ENCODE results near the gene BTNL2.
"Not testable (repeated sequence)": the region's sequence is repeated elsewhere in the genome, so short reads cannot be mapped to it uniquely, and the experiment has no call there.

Gene BTNL2, protein sequence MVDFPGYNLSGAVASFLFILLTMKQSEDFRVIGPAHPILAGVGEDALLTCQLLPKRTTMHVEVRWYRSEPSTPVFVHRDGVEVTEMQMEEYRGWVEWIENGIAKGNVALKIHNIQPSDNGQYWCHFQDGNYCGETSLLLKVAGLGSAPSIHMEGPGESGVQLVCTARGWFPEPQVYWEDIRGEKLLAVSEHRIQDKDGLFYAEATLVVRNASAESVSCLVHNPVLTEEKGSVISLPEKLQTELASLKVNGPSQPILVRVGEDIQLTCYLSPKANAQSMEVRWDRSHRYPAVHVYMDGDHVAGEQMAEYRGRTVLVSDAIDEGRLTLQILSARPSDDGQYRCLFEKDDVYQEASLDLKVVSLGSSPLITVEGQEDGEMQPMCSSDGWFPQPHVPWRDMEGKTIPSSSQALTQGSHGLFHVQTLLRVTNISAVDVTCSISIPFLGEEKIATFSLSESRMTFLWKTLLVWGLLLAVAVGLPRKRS

GRCh38 chr6:32406857-32407256 is at the start of gene BTNL2:
BTNL2 (minus strand) TSS chr6:32407181; CDS start chr6:32407123, 58 bp downstream.
- DNase-seq (ENCODE audit: low spot score) = no peak

GRCh38 chr6:32449088-32449736 is 42.2 kb upstream of the BTNL2 start:
- no peak for DNase-seq (ENCODE audit: low spot score)

- no peak for DNase-seq (ENCODE audit: low spot score)
These were observed 41.0 kb upstream of the BTNL2 start for GRCh38 chr6:32447932-32448331.

DNA sequence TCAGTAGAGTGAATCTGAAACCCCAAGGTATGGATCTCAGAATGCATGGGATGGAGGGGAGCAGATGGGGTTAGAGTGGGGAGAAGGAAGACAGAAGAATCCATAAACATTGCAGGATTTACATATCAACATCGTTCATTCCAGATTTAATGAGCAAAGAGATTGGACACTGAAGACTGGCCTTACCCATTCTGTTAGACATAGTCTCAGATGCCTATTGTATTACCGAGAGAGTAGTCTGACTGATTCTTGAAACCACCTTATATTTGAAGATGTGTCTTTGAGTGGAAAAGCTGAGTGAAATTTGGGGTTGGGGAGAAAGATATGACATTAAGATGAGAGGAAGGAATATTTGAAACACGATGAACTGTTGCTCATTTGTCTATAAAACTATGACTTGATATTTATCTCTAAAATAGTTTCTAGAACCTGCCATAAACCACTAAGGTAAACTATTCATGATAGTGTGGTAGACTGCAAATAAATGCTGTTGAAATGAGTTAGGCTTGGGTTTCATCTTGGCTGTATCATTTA is 38.4 kb upstream of the BTNL2 start:
- DNase-seq (ENCODE audit: low spot score) = no peak

GRCh38 chr6:32444433-32444832 is 37.5 kb upstream of the BTNL2 start:
- no peak for DNase-seq (ENCODE audit: low spot score)

DNA sequence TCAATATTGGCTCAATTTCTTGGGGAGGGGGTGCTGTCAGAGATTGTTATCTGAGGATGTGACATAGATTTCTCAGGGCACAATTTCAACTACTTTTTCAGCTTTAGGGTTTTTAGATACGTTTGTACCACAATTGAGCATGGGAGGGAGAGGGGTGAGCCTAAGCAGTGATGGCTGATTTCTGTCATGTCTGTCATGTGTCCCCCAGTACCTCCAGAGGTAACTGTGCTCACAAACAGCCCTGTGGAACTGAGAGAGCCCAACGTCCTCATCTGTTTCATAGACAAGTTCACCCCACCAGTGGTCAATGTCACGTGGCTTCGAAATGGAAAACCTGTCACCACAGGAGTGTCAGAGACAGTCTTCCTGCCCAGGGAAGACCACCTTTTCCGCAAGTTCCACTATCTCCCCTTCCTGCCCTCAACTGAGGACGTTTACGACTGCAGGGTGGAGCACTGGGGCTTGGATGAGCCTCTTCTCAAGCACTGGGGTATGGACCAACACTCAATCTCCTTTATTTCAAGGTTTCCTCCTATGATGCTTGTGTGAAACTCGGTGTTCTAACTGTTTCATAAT is 36.1 kb upstream of the BTNL2 start:
- no peak for DNase-seq (ENCODE audit: low spot score)

DNA sequence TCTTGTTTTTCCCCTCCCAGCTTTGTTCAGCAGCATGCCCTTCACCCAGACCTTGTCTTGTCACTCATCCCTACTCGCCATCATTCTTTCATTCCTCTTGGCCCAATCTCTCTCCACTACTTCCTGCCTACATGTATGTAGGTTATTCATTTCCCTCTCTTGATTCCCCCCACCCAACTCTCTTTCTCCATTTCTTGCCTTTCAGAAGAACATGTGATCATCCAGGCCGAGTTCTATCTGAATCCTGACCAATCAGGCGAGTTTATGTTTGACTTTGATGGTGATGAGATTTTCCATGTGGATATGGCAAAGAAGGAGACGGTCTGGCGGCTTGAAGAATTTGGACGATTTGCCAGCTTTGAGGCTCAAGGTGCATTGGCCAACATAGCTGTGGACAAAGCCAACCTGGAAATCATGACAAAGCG is 35.3 kb upstream of the BTNL2 start:
- no peak for DNase-seq (ENCODE audit: low spot score)

GRCh38 chr6:32439602-32440214 is 32.7 kb upstream of the BTNL2 start, which contains the start of gene HLA-DRA:
HLA-DRA (plus strand) TSS chr6:32439887; CDS start chr6:32439951, 64 bp downstream.
- DNase-seq (ENCODE audit: low spot score) = peak; percentile 62

DNA sequence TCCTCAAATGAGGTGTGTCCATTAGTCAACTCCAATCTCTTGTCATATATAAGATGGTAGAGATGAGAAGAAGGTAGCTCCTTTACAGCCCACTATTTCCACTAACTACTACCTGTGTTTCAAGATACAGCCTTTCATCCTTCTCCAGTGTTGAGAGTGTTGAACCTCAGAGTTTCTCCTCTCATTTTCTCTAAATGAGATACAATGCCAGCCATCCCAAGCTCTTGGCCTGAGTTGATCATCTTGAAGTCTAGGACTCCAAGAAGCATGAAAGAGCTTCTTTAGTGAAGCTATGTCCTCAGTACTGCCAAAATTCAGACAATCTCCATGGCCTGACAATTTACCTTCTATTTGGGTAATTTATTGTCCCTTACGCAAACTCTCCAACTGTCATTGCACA is 32.2 kb upstream of the BTNL2 start:
- DNase-seq (ENCODE audit: low spot score) = no peak

- no peak for DNase-seq (ENCODE audit: low spot score)
These were observed 30.2 kb upstream of the BTNL2 start for GRCh38 chr6:32436995-32437836.

DNA sequence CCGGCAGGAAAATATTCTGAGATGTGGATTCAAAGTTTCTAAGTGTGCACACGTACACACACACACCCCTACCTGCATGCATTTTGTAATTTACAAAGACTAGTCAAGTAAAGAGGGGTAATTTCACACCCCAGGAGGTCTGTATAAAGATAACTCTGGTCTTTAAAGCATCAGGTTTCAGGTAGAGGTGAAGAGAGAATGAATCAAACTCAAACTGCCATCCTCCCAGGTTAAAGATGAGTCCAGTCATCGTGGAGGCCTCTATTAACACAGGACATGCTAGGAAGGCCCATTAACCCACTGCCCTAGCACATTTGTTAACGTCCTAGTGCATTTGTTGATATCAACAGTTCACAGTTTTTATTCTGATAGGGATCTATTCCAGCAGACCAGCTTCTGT is 29.2 kb upstream of the BTNL2 start:
- no peak for DNase-seq (ENCODE audit: low spot score)

GRCh38 chr6:32433950-32434349 is 27.0 kb upstream of the BTNL2 start:
- not testable (repeated sequence) for DNase-seq (ENCODE audit: low spot score)

DNA sequence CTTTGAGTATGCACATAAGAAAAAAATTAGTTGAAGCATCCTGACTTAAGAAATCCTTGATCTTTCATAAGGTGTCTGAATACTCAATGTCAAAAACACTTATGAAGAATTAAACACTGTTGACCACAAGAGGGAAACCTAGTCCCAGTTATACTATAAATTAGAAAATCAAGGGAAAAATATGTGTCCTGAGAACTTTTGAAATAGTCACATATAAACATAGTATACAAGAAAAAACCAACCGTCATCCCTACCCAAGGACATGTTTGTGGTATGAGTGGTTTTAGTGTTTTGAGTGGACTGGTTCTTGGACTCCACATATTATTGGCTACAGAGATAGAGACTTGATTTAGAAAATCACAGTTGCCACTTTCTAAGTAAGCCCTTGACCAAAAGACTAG is 25.1 kb upstream of the BTNL2 start:
- peak; percentile 20 for DNase-seq (ENCODE audit: low spot score)

DNA sequence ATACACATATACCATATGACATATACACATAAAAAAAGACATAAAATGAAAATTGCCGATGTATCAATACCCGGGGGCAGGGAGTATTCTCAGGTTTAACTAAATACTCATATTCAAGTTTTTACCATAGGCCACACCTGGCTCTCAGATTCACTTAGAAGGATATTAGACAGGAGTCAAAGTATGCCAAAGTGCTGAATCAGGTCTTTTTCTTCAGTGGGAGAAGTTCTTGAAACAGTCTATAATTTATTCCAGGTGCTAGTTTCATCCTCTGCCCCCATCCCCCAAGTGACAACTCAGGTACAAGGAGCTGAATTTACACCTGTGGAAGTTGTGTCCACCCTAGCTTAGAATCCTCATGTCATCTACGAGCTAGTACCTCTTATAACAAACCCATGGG is 24.2 kb upstream of the BTNL2 start:
- no peak for DNase-seq (ENCODE audit: low spot score)

- no peak for DNase-seq (ENCODE audit: low spot score)
These were observed 23.2 kb upstream of the BTNL2 start for GRCh38 chr6:32430179-32430578.

- DNase-seq (ENCODE audit: low spot score) = no peak
These were observed 21.0 kb upstream of the BTNL2 start for GRCh38 chr6:32427934-32428474.

DNA sequence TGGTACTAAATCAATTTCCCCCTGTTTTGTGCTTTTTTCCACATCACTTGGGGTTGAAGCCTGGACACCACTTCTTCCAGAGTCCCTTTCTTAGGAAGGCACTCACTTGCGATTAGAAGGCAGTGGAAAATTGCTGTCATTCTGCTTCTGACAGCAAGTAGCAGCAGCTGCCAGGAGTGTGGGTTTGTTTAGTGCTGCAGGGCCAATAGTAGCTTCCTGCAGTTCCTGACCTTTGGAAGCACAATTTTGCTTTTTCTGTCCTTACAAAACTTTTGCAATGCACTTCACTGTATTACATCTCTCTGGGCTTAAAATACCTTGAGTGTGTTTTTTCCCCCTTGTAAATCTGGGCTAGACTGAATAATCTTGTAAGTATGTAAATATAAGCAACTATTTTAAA is 20.2 kb upstream of the BTNL2 start:
- DNase-seq (ENCODE audit: low spot score) = no peak

DNA sequence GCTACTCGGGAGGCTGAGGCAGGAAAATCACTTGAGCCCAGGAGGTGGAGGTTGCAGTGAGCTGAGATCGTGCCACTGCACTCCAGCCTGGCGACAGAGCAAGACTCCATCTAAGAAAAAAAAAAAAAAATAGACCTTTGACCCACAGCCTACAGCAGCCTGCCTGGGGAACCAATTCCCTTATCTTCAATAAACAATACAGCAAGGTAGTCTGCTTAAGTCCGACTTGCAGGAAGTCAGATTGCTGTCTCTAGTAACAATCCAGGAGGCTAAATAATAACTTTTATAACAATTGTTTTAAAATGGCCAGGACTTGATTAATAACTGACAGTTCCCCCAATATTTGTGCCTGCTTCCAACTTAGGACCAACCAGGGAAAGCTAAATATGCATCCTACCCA is 19.4 kb upstream of the BTNL2 start:
- no peak for DNase-seq (ENCODE audit: low spot score)

DNA sequence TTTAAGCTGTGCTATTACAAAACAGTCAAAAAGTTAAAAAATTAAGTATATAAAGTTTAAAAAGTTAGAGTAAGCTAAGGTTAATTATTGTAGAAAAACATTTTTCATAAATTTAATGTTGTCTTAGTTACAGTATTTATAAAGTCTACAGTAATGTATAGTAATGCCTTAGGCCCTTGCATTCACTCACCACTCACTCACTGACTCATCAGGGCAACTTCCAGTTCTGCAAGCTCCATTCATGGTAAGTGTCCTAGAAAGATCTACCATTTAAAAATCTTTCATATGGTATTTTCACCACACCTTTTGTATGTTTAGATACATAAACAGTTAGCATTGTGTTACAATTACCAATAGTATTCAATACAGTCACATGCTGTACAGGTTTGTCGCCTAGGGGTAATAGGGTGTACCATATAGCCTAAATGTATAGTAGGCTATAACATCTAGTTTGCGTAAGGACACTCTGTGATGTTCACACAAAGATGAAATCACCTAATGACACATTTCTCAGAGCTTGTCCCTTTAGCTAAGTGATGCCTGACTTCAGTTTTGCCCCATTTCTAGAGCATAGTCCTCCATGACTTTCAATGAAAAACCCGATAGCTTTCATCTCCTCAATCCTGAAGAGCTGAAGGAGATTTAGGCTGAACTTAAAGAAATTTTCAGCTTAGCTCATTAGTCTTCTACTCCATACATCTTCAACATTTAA is 17.8 kb upstream of the BTNL2 start:
- no peak for DNase-seq (ENCODE audit: low spot score)

- no peak for DNase-seq (ENCODE audit: low spot score)
These were observed 9.1 kb upstream of the BTNL2 start for GRCh38 chr6:32416036-32416435.

Measured in CD4-positive, alpha-beta T cell treated with Interleukin-6 at 100 ng/mL for 8 hours (primary cell).